ENCODE results near the gene ARHGEF18.
"Not testable (repeated sequence)": the region's sequence is repeated elsewhere in the genome, so short reads cannot be mapped to it uniquely, and the experiment has no call there.

Gene ARHGEF18

DNA sequence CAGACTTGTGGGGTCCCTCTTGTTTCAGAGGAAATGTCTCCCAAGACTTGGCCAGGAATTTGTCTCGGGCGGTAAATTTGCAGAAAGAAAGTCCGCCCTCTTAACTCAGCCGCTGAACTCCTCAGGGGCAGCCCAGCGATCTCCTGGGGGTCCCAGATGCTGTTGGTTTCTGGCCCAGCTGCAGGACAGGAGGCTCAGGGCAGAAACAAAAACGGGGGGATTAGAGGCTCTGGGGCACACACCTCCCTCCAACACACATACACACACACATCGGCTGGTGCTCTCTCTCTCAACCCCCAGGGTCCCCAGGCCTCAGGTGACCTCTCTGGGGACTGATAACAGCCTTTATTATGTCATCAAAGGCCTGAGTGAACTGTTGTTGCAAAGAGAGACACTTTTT is 7.1 kb downstream of the ARHGEF18 start:
- Mint-ChIP-seq H3K9me3 (peaks cover 0 to 4% of the 10 kb centered on the region in 2 donors), H3K27me3 (no peaks in the 10 kb centered on the region), H3K36me3 (ENCODE audit: insufficient read depth) (peaks cover 37% of the 10 kb centered on the region), H3K27ac (no peak overlapping the region), H3K4me1 (ENCODE audit: low read depth in 2 of 2) (peaks cover 52 to 59% of the 10 kb centered on the region in 2 donors), H3K4me3 (no peak overlapping the region)
- DNase-seq (no peak), ATAC-seq (replicated peaks) (no peak)

DNA sequence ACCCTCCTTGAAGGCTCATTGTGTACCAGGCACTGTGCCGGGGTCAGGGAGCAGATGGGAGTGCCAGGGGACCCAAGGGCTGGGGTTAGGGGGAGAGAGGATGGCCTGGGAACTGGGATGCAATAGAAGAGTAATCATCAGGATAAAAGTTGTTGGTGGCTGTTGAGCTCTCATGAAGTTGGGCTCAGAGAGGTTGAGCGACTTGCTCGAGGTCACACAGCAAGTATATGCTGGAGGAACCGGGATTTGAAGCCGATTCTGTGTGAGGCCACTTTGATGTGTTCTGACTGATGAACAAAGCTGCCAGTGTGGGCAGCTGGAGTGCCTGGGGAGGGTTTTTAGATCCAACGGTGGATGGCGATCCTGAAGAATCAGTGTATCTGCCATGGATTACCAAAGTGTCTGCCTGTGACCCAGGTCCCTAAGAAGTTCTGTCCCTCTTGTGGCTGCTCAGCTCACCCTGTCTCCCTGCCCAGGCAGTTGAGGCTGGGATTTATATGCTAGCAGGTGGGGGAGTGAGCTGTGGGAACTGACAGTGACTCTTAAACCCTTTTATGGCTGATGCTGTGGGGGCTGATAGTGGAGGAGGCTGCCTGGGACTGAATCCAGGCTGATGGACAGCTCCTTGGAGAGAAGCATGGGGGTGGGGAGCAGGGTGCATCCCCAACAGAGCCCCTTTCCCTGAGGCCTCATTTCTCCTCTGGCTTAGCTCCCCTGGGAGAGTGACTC is 8.3 kb downstream of the ARHGEF18 start:
- ATAC-seq (replicated peaks) (no peak), DNase-seq (no peak)
- Mint-ChIP-seq H3K9me3 (peaks cover 0 to 1% of the 10 kb centered on the region in 2 donors), H3K27me3 (no peaks in the 10 kb centered on the region), H3K36me3 (ENCODE audit: insufficient read depth) (peaks cover 33% of the 10 kb centered on the region), H3K4me1 (ENCODE audit: low read depth in 2 of 2) (peaks cover 41 to 52% of the 10 kb centered on the region in 2 donors), H3K27ac (peak overlapping the region; percentile 52 to 62), H3K4me3 (no peak overlapping the region)

DNA sequence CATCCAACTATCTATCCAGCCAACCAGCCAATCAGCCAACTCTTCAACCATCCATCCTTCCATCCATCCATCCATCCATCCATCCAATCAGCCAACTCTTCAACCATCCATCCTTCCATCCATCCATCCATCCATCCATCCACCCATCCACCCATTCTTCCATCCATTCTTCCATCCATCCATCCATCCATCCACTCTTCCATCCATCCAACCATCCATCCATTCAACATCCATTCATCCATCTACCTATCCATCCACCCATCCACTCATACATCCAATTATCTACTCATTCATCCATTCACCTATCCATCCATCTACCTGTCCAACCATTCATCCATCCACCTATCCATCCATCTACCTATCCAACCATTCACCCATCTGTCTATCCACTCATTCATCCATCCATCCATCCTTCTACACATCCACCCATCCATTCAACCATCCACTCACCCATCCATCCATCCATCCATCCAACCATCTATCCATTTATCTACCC is 9.4 kb downstream of the ARHGEF18 start:
- Mint-ChIP-seq H3K4me3 (peak overlapping the region in 1 of 2 donors; percentile 0), H3K4me1 (ENCODE audit: low read depth in 2 of 2) (peaks cover 41 to 57% of the 10 kb centered on the region in 2 donors), H3K36me3 (ENCODE audit: insufficient read depth) (peaks cover 30% of the 10 kb centered on the region), H3K27ac (peak overlapping the region; percentile 3 to 52), H3K27me3 (no peaks in the 10 kb centered on the region), H3K9me3 (no peaks in the 10 kb centered on the region)
- DNase-seq (no peak), ATAC-seq (replicated peaks) (no peak)

DNA sequence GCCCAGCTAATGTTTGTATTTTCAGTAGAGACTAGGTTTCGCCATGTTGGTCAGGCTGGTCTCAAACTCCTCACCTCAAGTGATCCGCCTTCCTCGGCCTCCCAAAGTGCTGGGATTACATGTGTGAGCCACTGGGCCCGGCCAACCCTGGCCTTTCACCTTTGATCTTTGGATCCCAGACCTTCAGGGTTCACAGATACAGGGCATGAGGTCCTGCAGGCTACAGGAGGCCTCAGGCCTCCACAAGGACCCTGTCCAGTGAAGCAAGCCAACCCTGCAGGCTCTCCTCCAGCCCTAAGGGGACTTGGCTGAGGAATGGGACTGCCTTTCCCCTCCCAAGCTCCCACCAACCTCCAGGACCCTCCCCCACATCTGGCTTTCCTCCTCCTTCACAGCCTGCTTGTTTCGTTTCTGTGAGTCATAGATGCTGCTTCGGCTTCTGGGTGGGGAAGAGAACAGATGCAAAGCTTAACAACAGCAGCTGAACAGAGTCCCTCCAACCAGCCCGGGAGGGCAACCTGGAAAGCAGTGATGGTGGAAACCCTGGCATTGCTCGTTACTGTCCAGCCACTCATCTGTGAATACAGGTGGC is 11.8 kb downstream of the ARHGEF18 start:
- peaks cover 35% of the 10 kb centered on the region for H3K36me3 Mint-ChIP-seq (ENCODE audit: insufficient read depth)
- H3K4me3 Mint-ChIP-seq = no peak overlapping the region
- no peak for DNase-seq
- H3K27ac Mint-ChIP-seq = no peak overlapping the region
- peaks cover 35 to 52% of the 10 kb centered on the region in 2 donors for H3K4me1 Mint-ChIP-seq (ENCODE audit: low read depth in 2 of 2)
- no peaks in the 10 kb centered on the region for H3K27me3 Mint-ChIP-seq
- no peak for ATAC-seq (replicated peaks)
- no peaks in the 10 kb centered on the region for H3K9me3 Mint-ChIP-seq

DNA sequence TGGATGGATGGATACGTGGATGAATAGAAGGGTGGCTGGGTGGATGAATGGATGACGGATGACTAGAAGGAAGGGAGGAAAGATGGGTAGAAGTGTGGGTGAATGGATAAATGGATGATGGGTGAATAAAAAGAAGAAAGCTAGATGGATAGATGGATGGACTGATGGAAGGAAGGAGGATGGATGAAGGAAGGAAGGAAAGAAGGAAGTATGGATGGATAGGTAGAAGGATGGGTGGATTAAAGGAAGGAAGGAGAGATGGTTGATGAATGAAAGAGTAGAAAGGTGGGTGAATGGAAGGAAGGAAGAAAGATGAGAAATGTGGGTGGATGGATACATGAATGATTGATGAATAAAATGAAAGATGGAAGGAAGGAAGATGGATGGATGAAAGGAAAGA is 14.5 kb downstream of the ARHGEF18 start:
- H3K36me3 Mint-ChIP-seq (ENCODE audit: insufficient read depth) = peaks cover 42% of the 10 kb centered on the region
- no peaks in the 10 kb centered on the region for H3K9me3 Mint-ChIP-seq

DNA sequence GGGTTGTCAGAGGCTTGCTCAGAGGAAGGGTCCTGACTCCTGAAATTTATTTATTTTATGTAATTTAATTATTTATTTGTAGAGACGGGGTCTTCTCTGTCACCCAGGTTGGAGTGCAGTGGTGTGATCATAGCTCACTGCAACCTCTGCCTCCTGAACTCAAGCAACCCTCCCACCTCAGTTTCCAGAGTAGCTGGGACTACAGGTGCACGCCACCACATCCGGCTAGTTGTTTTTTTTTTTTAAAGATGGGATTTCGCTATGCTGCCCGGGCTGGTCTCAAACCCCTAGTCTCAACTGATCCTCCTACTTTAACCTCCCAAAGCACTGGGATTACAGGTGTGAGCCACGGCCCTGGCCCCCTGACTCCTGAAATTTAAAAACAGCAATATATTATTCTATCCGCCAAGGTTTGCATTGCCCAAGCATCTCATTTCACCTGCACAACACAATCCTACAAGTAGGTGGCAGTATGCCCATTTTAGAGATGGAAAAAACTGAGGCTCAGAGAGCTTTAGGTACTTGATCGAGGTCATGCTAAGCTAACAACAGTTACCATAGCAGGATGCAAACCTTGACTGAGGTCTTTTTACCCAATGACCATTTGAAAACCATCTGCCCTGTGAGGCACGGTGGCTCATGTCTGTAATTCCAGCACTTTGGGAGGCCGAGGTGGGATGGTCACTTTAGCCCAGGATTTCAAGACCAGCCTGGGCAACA is 18.1 kb downstream of the ARHGEF18 start:
- Mint-ChIP-seq H3K9me3 (no peaks in the 10 kb centered on the region), H3K27ac (no peak overlapping the region), H3K27me3 (no peaks in the 10 kb centered on the region), H3K4me1 (ENCODE audit: low read depth in 2 of 2) (peaks cover 24 to 39% of the 10 kb centered on the region in 2 donors), H3K36me3 (ENCODE audit: insufficient read depth) (peaks cover 76% of the 10 kb centered on the region), H3K4me3 (no peak overlapping the region)
- peak; percentile 16 to 32 (median 18) for DNase-seq
- peak; percentile 58 for ATAC-seq (replicated peaks)

More for the DNA sequence above, 14.5 kb downstream of the ARHGEF18 start:
- H3K4me3 Mint-ChIP-seq = no peak overlapping the region
- H3K27me3 Mint-ChIP-seq = no peaks in the 10 kb centered on the region
- DNase-seq (no peak), ATAC-seq (replicated peaks) (no peak)
- H3K27ac Mint-ChIP-seq = peak overlapping the region; percentile 33 to 85
- peaks cover 23 to 43% of the 10 kb centered on the region in 2 donors for H3K4me1 Mint-ChIP-seq (ENCODE audit: low read depth in 2 of 2)

DNA sequence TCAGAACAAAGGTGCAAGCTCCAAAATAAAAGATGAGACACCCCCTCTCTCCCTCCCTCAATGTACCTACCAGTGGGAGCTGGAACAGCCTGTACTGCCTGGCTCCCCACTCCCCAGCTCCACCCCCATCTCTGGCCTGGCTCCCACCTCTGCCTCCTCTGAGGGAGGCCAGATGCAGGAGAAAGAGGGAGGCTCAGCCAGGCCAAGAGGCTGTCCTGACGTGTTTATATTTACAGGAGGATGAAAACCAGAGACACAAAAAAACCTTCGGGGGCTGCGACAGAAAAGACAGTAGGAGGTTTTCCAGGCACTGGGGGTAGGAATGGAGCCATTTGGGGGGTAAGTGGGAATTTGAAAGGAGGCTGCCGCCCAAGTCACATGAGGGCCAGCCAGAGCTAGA is 19.7 kb downstream of the ARHGEF18 start:
- Mint-ChIP-seq H3K4me3 (no peak overlapping the region), H3K4me1 (ENCODE audit: low read depth in 2 of 2) (peaks cover 18 to 26% of the 10 kb centered on the region in 2 donors), H3K36me3 (ENCODE audit: insufficient read depth) (peaks cover 83% of the 10 kb centered on the region), H3K27me3 (no peaks in the 10 kb centered on the region), H3K9me3 (no peaks in the 10 kb centered on the region), H3K27ac (peak overlapping the region in 1 of 2 donors; percentile 83)
- ATAC-seq (replicated peaks) = no peak
- no peak for DNase-seq

DNA sequence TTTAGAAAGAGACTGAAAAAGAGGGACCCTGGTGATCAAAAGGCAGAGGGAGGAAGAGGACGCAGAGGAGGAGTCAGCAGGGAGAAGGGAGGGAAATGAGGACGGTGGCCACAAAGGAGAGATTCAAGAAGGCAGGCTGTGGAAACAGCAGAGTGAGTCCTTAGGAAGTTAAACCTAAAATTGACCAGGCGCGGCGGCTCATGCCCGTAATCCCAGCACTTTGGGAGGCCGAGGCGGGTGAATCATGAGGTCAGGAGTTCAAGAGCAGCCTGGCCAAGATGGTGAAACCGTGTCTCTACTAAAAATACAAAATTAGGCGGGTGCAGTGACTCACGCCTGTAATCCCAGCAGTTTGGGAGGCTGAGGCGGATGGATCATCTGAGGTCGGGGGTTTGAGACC is 20.1 kb downstream of the ARHGEF18 start:
- not testable (repeated sequence) for ATAC-seq (replicated peaks); H3K9me3 Mint-ChIP-seq; DNase-seq; H3K27me3 Mint-ChIP-seq; H3K4me3 Mint-ChIP-seq
- H3K36me3 Mint-ChIP-seq (ENCODE audit: insufficient read depth) = peaks cover 83% of the 10 kb centered on the region
- H3K27ac Mint-ChIP-seq = peak overlapping the region in 1 of 2 donors; percentile 83
- peaks cover 14 to 22% of the 10 kb centered on the region in 2 donors for H3K4me1 Mint-ChIP-seq (ENCODE audit: low read depth in 2 of 2)

DNA sequence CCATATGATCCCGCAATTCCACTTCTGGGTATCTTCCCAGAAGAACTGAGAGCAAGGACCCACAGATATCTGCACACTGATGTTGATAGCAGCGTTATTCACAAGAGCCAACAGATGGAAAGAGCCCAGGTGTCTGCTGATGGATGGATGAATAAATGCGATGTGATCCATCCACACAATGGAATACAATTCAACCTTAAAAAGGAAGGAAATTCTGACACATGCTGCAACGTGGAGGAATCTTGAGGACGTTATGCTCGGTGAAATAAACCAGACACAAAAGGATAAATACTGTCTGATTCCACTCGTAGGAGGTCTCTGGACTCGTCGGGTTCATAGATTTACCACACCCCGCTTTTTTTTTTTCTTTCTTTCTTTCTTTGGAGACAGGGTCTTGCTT is 21.8 kb downstream of the ARHGEF18 start:
- no peaks in the 10 kb centered on the region for H3K27me3 Mint-ChIP-seq
- peaks cover 11 to 18% of the 10 kb centered on the region in 2 donors for H3K4me1 Mint-ChIP-seq (ENCODE audit: low read depth in 2 of 2)
- no peaks in the 10 kb centered on the region for H3K9me3 Mint-ChIP-seq
- no peak for DNase-seq
- no peak for ATAC-seq (replicated peaks)
- no peak overlapping the region for H3K4me3 Mint-ChIP-seq
- no peak overlapping the region for H3K27ac Mint-ChIP-seq
- peaks cover 89% of the 10 kb centered on the region for H3K36me3 Mint-ChIP-seq (ENCODE audit: insufficient read depth)

DNA sequence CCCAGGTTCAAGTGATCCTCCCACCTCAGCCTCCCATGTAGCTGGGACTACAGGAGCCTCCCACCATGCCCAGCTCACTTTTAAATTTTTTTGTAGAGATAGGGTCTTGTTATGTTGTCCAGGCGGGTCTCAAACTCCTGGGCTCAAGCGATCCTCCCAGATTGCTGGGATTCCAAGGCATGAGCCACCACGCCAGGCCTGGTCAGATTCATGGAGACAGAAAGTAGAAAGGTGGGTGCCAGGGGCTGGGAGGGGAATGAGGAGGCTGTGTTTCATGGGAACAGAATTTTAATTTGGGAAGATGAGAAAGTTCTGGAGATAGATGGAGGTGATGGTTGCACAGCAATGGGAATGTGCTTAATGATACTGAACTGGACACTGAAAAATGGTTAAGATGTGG is 22.3 kb downstream of the ARHGEF18 start:
- ATAC-seq (replicated peaks) (no peak), DNase-seq (no peak)
- Mint-ChIP-seq H3K4me1 (ENCODE audit: low read depth in 2 of 2) (peaks cover 9 to 18% of the 10 kb centered on the region in 2 donors), H3K4me3 (no peak overlapping the region), H3K27ac (no peak overlapping the region), H3K27me3 (no peaks in the 10 kb centered on the region), H3K36me3 (ENCODE audit: insufficient read depth) (peaks cover 89% of the 10 kb centered on the region), H3K9me3 (no peaks in the 10 kb centered on the region)

DNA sequence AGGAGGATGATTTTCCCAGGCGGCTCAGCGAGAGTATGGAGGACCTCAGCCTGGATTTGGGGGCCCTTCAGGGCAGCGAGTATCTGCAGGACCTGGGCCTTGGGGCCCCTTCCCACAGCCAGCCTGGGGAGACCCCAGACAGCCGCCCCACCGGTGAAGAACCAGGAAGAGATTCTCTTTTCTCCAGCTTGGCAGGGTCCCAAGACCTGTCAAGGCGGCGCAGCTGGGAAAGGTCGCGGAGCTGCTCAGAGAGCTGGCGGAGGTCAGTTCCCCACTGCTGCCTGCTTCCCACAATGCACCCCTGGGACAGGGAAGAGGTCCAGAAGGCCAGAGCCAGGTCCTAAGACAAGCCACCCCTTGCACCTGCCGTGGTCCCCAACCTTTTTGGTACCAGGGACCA is 24.1 kb downstream of the ARHGEF18 start:
- H3K9me3 Mint-ChIP-seq = no peaks in the 10 kb centered on the region

DNA sequence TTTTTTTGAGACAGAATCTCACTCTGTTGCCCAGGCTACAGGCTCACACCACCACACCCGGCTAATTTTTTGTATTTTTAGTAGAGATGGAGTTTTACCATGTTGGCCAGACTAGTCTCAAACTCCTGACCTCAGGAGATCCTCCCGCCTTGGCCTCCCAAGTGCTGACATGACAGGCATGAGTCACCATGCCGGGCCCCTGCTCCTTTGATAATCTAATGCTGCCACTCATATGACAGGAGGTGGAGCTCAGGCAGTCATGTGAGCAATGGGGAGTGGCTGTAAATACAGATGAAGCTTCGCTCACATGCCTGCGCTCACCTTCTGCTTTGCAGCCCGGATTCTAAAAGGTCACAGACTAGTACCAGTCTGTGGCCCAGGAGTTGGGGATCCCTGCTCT is 25.1 kb downstream of the ARHGEF18 start:
- Mint-ChIP-seq H3K27ac (no peak overlapping the region), H3K36me3 (ENCODE audit: insufficient read depth) (peaks cover 96% of the 10 kb centered on the region), H3K27me3 (no peaks in the 10 kb centered on the region), H3K4me1 (ENCODE audit: low read depth in 2 of 2) (peaks cover 4 to 6% of the 10 kb centered on the region in 2 donors), H3K4me3 (no peak overlapping the region), H3K9me3 (no peaks in the 10 kb centered on the region)
- ATAC-seq (replicated peaks) (no peak), DNase-seq (no peak)

More for the DNA sequence above, 24.1 kb downstream of the ARHGEF18 start:
- no peak overlapping the region for H3K4me3 Mint-ChIP-seq
- peak overlapping the region in 1 of 2 donors; percentile 65 for H3K27ac Mint-ChIP-seq
- no peak for ATAC-seq (replicated peaks)
- peaks cover 9 to 10% of the 10 kb centered on the region in 2 donors for H3K4me1 Mint-ChIP-seq (ENCODE audit: low read depth in 2 of 2)
- peaks cover 95% of the 10 kb centered on the region for H3K36me3 Mint-ChIP-seq (ENCODE audit: insufficient read depth)
- H3K27me3 Mint-ChIP-seq = no peaks in the 10 kb centered on the region
- no peak for DNase-seq

DNA sequence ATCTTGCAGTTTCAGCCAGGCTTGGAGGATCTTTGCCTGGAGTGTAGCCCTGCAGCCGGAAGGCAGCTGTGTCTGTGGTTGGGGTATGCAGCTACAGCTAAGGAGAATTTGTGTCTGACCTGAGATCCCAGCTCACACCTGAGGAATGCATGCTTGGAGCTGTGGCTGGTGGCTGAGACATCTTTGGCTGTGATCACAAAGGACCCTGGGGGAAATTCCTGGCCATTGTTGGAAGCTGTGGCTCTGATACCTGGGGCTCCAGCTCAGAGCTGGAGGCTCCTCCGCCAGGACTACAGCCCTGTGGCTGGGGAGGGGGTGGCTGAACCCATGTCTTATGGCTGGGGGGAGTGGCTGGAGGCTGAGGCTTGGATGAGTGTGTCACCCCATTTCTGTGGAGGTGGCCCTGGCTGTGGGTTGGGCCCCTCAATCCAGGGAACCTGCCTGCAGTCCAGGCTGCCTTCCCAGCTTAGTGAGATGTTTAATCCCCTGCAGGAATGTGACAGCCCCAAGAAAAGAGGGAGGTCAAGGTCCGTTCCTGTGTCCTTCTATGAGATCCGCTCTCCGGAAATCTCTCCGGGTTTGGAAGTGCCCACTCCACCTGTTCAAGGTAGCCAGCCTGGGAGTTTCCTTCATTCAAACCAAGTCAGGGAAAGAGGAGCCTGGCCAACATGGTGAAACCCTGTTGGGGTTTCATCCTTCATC is 27.6 kb downstream of the ARHGEF18 start:
- DNase-seq (no peak), ATAC-seq (replicated peaks) (no peak)
- Mint-ChIP-seq H3K27me3 (no peaks in the 10 kb centered on the region), H3K36me3 (ENCODE audit: insufficient read depth) (peaks cover 90% of the 10 kb centered on the region), H3K9me3 (no peaks in the 10 kb centered on the region), H3K4me1 (ENCODE audit: low read depth in 2 of 2) (peaks cover 7 to 19% of the 10 kb centered on the region in 2 donors), H3K27ac (peak overlapping the region in 1 of 2 donors; percentile 68), H3K4me3 (no peak overlapping the region)
